Prostate gland (tissue), 2 donors: ENCODE measurements around the gene FAM3C. TPM values are rescaled to one million over a fixed set of nuclear protein-coding genes. Genes with fewer than 3 reads are reported as not detected.

Experiments
- DNase-seq: peaks from one replicate; pipeline ENCODE4 v3.0.0-alpha.2; 2019; ENCODE audit warnings: low spot score
- H3K27ac ChIP-seq, 2 donors: fragments of 200-600 bp; sonication (generic); 2 replicates each; pipeline ENCODE4 v1.5.1; 2017 to 2019
- H3K27me3 ChIP-seq: fragments of 200-600 bp; sonication (generic); replicated peaks from 2 replicates; pipeline ENCODE4 v1.5.1; 2019; ENCODE audit not compliant: insufficient read depth
- H3K36me3 ChIP-seq, 2 donors: fragments of 200-600 bp; sonication (generic); 1 replicate in 1 of 2; 2 replicates in 1 of 2; pipeline versions ENCODE4 v1.5.1 to v1.8.1; 2017 to 2019
- H3K4me1 ChIP-seq: fragments of 200-600 bp; sonication (generic); replicated peaks from 2 replicates; pipeline ENCODE4 v1.5.1; 2019
- H3K4me3 ChIP-seq, 2 donors: fragments of 200-600 bp; sonication (generic); 2 replicates each; pipeline ENCODE4 v1.5.1; 2017 to 2019
- H3K9me3 ChIP-seq: fragments of 200-600 bp; sonication (generic); 2 replicates; pipeline ENCODE4 v1.5.1; 2017
- POLR2A ChIP-seq: fragments of 450-650 bp; IDR thresholded peaks from one replicate; pipeline ENCODE4 v1.6.1; 2016; ENCODE audit warnings: antibody characterized with exemption, mild to moderate bottlenecking
- POLR2AphosphoS5 ChIP-seq: sonication (generic); formaldehyde crosslinking; IDR thresholded peaks from one replicate; pipeline ENCODE4 v1.6.1; 2017; ENCODE audit warnings: antibody characterized with exemption
- WGBS: methylation state at CpG from one replicate; pipeline ENCODE4 v1.1.5; 2018; 5-methylcytosine and 5-hydroxymethylcytosine counted together
- intact Hi-C: fragments of 100-400 bp; cut with DNase I; formaldehyde crosslinking; loops from one replicate; pipeline ENCODE4 v1.14.2; 2022
- total RNA-seq, 2 donors: library from RNA; depleted of rRNA; stranded (reverse); fragments of >200 nt; gene quantifications; one replicate each; pipeline ENCODE4 v1.1.0, GENCODE V29; 2016
- TF ChIP-seq, protein P1 (sequence below), 4 experiments: fragments of 200-600 bp in 2 of 4; fragments of 450-650 bp in 2 of 4; sonication (generic) in 2 of 4; IDR thresholded peaks; 1 replicate in 3 of 4; 2 replicates in 1 of 4; pipeline ENCODE4 v1.5.1; 2016 to 2019; ENCODE audit warnings: antibody characterized with exemption in 4 of 4, mild to moderate bottlenecking in 2 of 4, moderate library complexity in 2 of 4

The FAM3C gene
- total RNA-seq, 2 donors from 2014 or later: 31.9 to 34.8 TPM

- WGBS: 87% methylated on average over 6 of the region's 6 CpGs
- Histone ChIP-seq H3K4me1 (no peaks in the 10 kb centered on the region), H3K9me3 (no peaks in the 10 kb centered on the region), H3K4me3 (no peak overlapping the region), H3K36me3 (no peaks in the 10 kb centered on the region), H3K27ac (no peak overlapping the region), H3K27me3 (no peaks in the 10 kb centered on the region)
- TF ChIP-seq POLR2AphosphoS5 (no peak), POLR2A (no peak)
- TF ChIP-seq, protein P1, sequence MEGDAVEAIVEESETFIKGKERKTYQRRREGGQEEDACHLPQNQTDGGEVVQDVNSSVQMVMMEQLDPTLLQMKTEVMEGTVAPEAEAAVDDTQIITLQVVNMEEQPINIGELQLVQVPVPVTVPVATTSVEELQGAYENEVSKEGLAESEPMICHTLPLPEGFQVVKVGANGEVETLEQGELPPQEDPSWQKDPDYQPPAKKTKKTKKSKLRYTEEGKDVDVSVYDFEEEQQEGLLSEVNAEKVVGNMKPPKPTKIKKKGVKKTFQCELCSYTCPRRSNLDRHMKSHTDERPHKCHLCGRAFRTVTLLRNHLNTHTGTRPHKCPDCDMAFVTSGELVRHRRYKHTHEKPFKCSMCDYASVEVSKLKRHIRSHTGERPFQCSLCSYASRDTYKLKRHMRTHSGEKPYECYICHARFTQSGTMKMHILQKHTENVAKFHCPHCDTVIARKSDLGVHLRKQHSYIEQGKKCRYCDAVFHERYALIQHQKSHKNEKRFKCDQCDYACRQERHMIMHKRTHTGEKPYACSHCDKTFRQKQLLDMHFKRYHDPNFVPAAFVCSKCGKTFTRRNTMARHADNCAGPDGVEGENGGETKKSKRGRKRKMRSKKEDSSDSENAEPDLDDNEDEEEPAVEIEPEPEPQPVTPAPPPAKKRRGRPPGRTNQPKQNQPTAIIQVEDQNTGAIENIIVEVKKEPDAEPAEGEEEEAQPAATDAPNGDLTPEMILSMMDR (IDR thresholded peaks at IDR 0.05): no peak
- no peak for DNase-seq
- intact Hi-C loops: no loop called here
Observed at GRCh38 chr7:121303422-121304101, 92.5 kb downstream of the FAM3C start.

- intact Hi-C loops: no loop called here
- no peak for DNase-seq
- 86% methylated on average over 8 of the region's 8 CpGs for WGBS
- no peaks in the 10 kb centered on the region for H3K4me1 ChIP-seq
- H3K27ac ChIP-seq: no peak overlapping the region
- H3K4me3 ChIP-seq: no peak overlapping the region
- H3K36me3 ChIP-seq: no peaks in the 10 kb centered on the region
- H3K27me3 ChIP-seq: no peaks in the 10 kb centered on the region
- no peaks in the 10 kb centered on the region for H3K9me3 ChIP-seq
- TF ChIP-seq POLR2AphosphoS5 (no peak), POLR2A (no peak)
- TF ChIP-seq, protein P1 (IDR thresholded peaks at IDR 0.05): no peak
Observed at GRCh38 chr7:121302214-121302745, 93.8 kb downstream of the FAM3C start.

DNA sequence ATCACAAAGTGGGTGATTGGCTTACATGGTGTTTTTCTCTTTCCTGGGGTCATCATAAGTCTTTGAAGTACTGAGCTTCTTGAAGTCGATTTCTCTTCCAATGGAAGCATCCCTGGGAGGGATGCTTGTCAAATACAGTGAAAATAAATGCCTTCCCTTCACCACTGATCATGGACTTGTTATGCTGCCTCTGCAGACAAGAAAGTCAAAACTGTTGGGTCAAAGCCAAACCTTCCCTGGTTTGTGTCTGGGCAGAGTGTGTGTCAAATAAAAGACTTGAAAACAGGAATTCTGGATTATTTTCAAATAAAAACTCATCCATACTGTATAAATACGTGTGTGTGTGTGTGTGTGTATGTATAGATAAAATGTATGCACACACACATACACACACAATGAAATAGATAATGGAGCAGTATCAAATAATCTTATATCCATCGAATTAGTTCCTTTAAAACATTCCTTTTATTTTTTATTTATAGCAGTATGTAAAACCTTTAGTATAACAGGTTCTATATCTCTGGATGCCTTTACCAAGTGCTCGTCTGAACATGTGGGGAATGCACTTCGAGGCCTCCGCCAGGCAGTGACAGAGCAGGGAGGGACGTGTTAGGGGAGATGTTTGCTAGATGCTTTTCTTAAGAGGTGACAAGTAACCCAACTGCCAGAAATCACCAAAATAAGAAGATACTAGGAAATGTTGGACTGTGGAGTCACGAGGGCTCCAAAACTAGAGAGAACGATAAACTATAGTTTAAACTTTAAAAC lies 94.5 kb downstream of the FAM3C start:
- TF ChIP-seq POLR2A (no peak), POLR2AphosphoS5 (no peak)
- TF ChIP-seq, protein P1 (IDR thresholded peaks at IDR 0.05): no peak
- intact Hi-C loops: no loop called here
- Histone ChIP-seq H3K36me3 (no peaks in the 10 kb centered on the region), H3K4me1 (no peaks in the 10 kb centered on the region), H3K4me3 (no peak overlapping the region), H3K27ac (no peak overlapping the region), H3K9me3 (no peaks in the 10 kb centered on the region), H3K27me3 (no peaks in the 10 kb centered on the region)
- DNase-seq: no peak
- 40% methylated on average over 9 of the region's 9 CpGs for WGBS

GRCh38 chr7:121300685-121301420 lies 95.3 kb downstream of the FAM3C start:
- Histone ChIP-seq H3K4me1 (no peaks in the 10 kb centered on the region), H3K4me3 (no peak overlapping the region), H3K27ac (no peak overlapping the region), H3K27me3 (no peaks in the 10 kb centered on the region), H3K9me3 (no peaks in the 10 kb centered on the region), H3K36me3 (no peaks in the 10 kb centered on the region)
- no peak for DNase-seq
- TF ChIP-seq POLR2AphosphoS5: no peak
- no peak for TF ChIP-seq POLR2A
- TF ChIP-seq, protein P1 (IDR thresholded peaks at IDR 0.05): no peak
- intact Hi-C loops: no loop called here
- WGBS: 59% methylated on average over 2 of the region's 2 CpGs

Other genes with a start within 250 kb of the FAM3C start
- gene WNT16, start 67.3 kb downstream of the FAM3C start, total RNA-seq: 1 to 10 TPM in 1 of 2 donors, under 1 TPM in 1; 0.23 to 1.1 TPM